ENCODE results near the gene INAFM1. TPM values are rescaled to one million over a fixed set of nuclear protein-coding genes. Genes with fewer than 3 reads are reported as not detected.
A peak's percentile ranks its signal among the peaks of the same experiment; 100 is the strongest.

INAFM1 gene
- total RNA-seq, 2 donors from 2014 or later = 10.3 to 18.6 TPM

- no peak overlapping the region for H3K4me3 ChIP-seq
- peaks cover 8% of the 10 kb centered on the region in 2 donors for H3K4me1 ChIP-seq (ENCODE audit: control insufficient read depth in 1 of 2, low read depth in 2 of 2)
- H3K27me3 ChIP-seq (replicated peaks; ENCODE audit: insufficient read depth) = no peaks in the 10 kb centered on the region
- no peaks in the 10 kb centered on the region for H3K9me3 ChIP-seq
- no peak overlapping the region for H3K27ac ChIP-seq
- TF ChIP-seq, protein P1, sequence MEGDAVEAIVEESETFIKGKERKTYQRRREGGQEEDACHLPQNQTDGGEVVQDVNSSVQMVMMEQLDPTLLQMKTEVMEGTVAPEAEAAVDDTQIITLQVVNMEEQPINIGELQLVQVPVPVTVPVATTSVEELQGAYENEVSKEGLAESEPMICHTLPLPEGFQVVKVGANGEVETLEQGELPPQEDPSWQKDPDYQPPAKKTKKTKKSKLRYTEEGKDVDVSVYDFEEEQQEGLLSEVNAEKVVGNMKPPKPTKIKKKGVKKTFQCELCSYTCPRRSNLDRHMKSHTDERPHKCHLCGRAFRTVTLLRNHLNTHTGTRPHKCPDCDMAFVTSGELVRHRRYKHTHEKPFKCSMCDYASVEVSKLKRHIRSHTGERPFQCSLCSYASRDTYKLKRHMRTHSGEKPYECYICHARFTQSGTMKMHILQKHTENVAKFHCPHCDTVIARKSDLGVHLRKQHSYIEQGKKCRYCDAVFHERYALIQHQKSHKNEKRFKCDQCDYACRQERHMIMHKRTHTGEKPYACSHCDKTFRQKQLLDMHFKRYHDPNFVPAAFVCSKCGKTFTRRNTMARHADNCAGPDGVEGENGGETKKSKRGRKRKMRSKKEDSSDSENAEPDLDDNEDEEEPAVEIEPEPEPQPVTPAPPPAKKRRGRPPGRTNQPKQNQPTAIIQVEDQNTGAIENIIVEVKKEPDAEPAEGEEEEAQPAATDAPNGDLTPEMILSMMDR (IDR thresholded peaks at IDR 0.05) = no peak
- H3K36me3 ChIP-seq = no peaks in the 10 kb centered on the region
- DNase-seq (ENCODE audit: low spot score) (no peak), ATAC-seq (ENCODE audit: insufficient number of reproducible peaks, low FRiP score, low read depth) (no peak)
Observed at GRCh38 chr19:47302249-47302648, 27.6 kb downstream of the INAFM1 start.

- H3K27me3 ChIP-seq (replicated peaks; ENCODE audit: insufficient read depth) = no peaks in the 10 kb centered on the region
- H3K9me3 ChIP-seq = no peaks in the 10 kb centered on the region
- ATAC-seq (ENCODE audit: insufficient number of reproducible peaks, low FRiP score, low read depth) (no peak), DNase-seq (ENCODE audit: low spot score) (no peak)
- TF ChIP-seq, protein P1 (IDR thresholded peaks at IDR 0.05) = no peak
- peaks cover 14 to 15% of the 10 kb centered on the region in 2 donors for H3K4me1 ChIP-seq (ENCODE audit: control insufficient read depth in 1 of 2, low read depth in 2 of 2)
- H3K36me3 ChIP-seq = no peaks in the 10 kb centered on the region
- no peak overlapping the region for H3K27ac ChIP-seq
- H3K4me3 ChIP-seq = no peak overlapping the region
Observed at GRCh38 chr19:47303966-47304365, 29.3 kb downstream of the INAFM1 start.

- TF ChIP-seq, protein P1 (IDR thresholded peaks at IDR 0.05) = peak; percentile 87
- H3K27me3 ChIP-seq (replicated peaks; ENCODE audit: insufficient read depth) = no peaks in the 10 kb centered on the region
Observed at GRCh38 chr19:47305309-47305751, 30.6 kb downstream of the INAFM1 start.

DNA sequence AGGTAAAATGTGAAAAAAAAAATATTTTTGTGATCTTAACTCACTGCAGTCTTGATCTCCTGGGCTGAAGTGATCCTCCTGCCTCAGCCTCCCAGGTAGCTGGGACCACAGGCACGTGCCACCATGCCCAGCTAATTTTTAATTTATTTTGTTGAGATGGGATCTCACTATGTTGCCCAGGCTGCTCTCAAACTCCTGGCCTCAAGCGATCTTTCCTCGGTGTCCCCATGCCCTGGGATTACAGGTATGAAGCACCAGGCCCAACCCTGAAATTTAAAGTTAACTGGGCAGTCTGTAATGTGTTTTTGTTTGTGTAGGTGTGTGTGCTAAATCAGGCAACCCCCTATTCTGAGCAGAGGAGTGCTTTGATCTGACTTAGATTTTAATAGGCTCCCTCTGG, 31.6 kb downstream of the INAFM1 start:
- ATAC-seq (ENCODE audit: insufficient number of reproducible peaks, low FRiP score, low read depth) (no peak), DNase-seq (ENCODE audit: low spot score) (no peak)
- no peaks in the 10 kb centered on the region for H3K9me3 ChIP-seq
- no peak overlapping the region for H3K27ac ChIP-seq
- H3K4me3 ChIP-seq = no peak overlapping the region
- H3K4me1 ChIP-seq (ENCODE audit: control insufficient read depth in 1 of 2, low read depth in 2 of 2) = peaks cover 22 to 23% of the 10 kb centered on the region in 2 donors
- TF ChIP-seq, protein P1 (IDR thresholded peaks at IDR 0.05) = no peak
- no peaks in the 10 kb centered on the region for H3K27me3 ChIP-seq (replicated peaks; ENCODE audit: insufficient read depth)
- H3K36me3 ChIP-seq = no peaks in the 10 kb centered on the region

More at GRCh38 chr19:47305309-47305751, 30.6 kb downstream of the INAFM1 start:
- DNase-seq (ENCODE audit: low spot score) (peak; percentile 40), ATAC-seq (ENCODE audit: insufficient number of reproducible peaks, low FRiP score, low read depth) (peak; percentile 46)
- Histone ChIP-seq H3K27ac (peak overlapping the region in 1 of 2 donors; percentile 28), H3K4me3 (peak overlapping the region; percentile 35), H3K9me3 (no peaks in the 10 kb centered on the region), H3K4me1 (ENCODE audit: control insufficient read depth in 1 of 2, low read depth in 2 of 2) (peaks cover 22 to 23% of the 10 kb centered on the region in 2 donors), H3K36me3 (no peaks in the 10 kb centered on the region)

DNA sequence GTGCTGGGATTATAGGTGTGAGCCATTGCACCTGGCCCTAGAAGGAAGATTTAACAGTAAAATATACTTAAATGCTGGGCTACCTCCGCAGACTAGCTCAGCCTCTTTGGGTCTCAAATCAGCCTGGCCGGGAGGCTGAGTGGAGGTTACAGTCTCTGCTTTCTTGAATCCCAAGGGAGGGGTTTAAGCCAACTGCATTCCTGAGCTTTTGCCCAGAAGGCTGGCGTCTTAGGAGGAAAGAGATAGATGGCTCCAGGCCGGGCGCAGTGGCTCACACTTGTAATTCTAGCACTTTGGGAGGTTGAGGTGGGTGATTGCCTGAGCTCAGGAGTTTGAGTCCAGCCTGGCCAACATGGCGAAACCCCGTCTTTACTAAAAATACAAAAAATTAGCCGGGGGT, 34.4 kb downstream of the INAFM1 start:
- peaks cover 22 to 23% of the 10 kb centered on the region in 2 donors for H3K4me1 ChIP-seq (ENCODE audit: control insufficient read depth in 1 of 2, low read depth in 2 of 2)
- peak overlapping the region in 1 of 2 donors; percentile 25 for H3K27ac ChIP-seq
- no peaks in the 10 kb centered on the region for H3K9me3 ChIP-seq
- no peaks in the 10 kb centered on the region for H3K27me3 ChIP-seq (replicated peaks; ENCODE audit: insufficient read depth)
- no peak for DNase-seq (ENCODE audit: low spot score)
- no peak for ATAC-seq (ENCODE audit: insufficient number of reproducible peaks, low FRiP score, low read depth)
- H3K4me3 ChIP-seq = peak overlapping the region; percentile 53
- TF ChIP-seq, protein P1 (IDR thresholded peaks at IDR 0.05) = no peak
- H3K36me3 ChIP-seq = no peaks in the 10 kb centered on the region
